T-cell (primary cell): ENCODE measurements around the gene RASSF3. TPM values are rescaled to one million over a fixed set of nuclear protein-coding genes. Genes with fewer than 3 reads are reported as not detected.
A peak's percentile ranks its signal among the peaks of the same experiment; 100 is the strongest.

Experiments used
- ATAC-seq, 4 experiments: fragments of 200-7000 bp in 3 of 4; fragments of 150-1000 bp in 1 of 4; cut with Tn5 transposase; replicated peaks in 1 of 4; 1 replicate in 3 of 4; 2 replicates in 1 of 4; pipeline ENCODE4 v1.10.0; 2021; ENCODE audit warnings: moderate library complexity in 3 of 4, mild to moderate bottlenecking in 2 of 4, moderate number of reproducible peaks in 1 of 4
- CTCF ChIA-PET, 2 donors: fragments of 300-600 bp; sonication (Branson Sonifier 250); formaldehyde crosslinking; loops; one replicate each; lab custom pipeline; 2022; ENCODE audit warnings: antibody characterized with exemption in 2 of 2; lab: Charles Lee
- POLR2A ChIA-PET, 2 donors: fragments of 300-600 bp; sonication (Branson Sonifier 250); formaldehyde crosslinking; loops; one replicate each; lab custom pipeline; 2022; ENCODE audit warnings: antibody characterized with exemption in 2 of 2; lab: Charles Lee
- DNase-seq, 35 experiments: peaks; one replicate each; pipeline versions ENCODE4 v3.0.0 to v3.0.0-alpha.2; 2013 to 2023
- H3K27ac ChIP-seq: one replicate; pipeline ENCODE4 v1.5.1; 2013; ENCODE audit warnings: low read length
- H3K27me3 ChIP-seq, 2 experiments: replicated peaks in 1 of 2; 1 replicate in 1 of 2; 2 replicates in 1 of 2; pipeline versions ENCODE4 v1.6.1 to v1.7.0; 2013; ENCODE audit warnings: low read length in 1 of 2, mixed read lengths in 1 of 2; ENCODE audit not compliant: control insufficient read depth in 2 of 2, insufficient read depth in 2 of 2; ENCODE audit errors: extremely low read depth in 1 of 2
- H3K36me3 ChIP-seq, 2 donors: 1 replicate in 1 of 2; 2 replicates in 1 of 2; pipeline versions ENCODE4 v1.6.1 to v1.7.0; 2013; ENCODE audit warnings: low read length in 1 of 2; ENCODE audit not compliant: control insufficient read depth in 2 of 2, insufficient read depth in 1 of 2; ENCODE audit errors: extremely low read depth in 1 of 2
- H3K4me1 ChIP-seq, 2 experiments: 1 replicate in 1 of 2; 2 replicates in 1 of 2; pipeline versions ENCODE4 v1.6.1 to v1.7.0; 2013; ENCODE audit warnings: low read length in 2 of 2, mixed read lengths in 1 of 2; ENCODE audit not compliant: insufficient read depth in 2 of 2, control insufficient read depth in 1 of 2; ENCODE audit errors: extremely low read depth in 1 of 2
- H3K4me3 ChIP-seq, 2 donors: 1 replicate in 1 of 2; 2 replicates in 1 of 2; pipeline versions ENCODE4 v1.5.1 to v1.7.0; 2013; ENCODE audit warnings: mild to moderate bottlenecking in 2 of 2, low read length in 1 of 2, moderate library complexity in 1 of 2; ENCODE audit not compliant: control insufficient read depth in 1 of 2; ENCODE audit errors: extremely low read depth in 1 of 2
- H3K9me3 ChIP-seq: 2 replicates; pipeline ENCODE4 v1.7.0; 2013
- H3K27ac Mint-ChIP-seq, 2 donors: one replicate each; pipeline ENCODE4 v1.8.0; 2020 to 2021; ENCODE audit warnings: mild to moderate bottlenecking in 2 of 2, mixed read lengths in 2 of 2
- H3K27me3 Mint-ChIP-seq, 2 donors: one replicate each; pipeline ENCODE4 v1.8.0; 2021 to 2022; ENCODE audit warnings: mixed read lengths in 2 of 2
- H3K36me3 Mint-ChIP-seq: one replicate; pipeline ENCODE4 v1.8.0; 2021; ENCODE audit warnings: mixed read lengths
- H3K4me1 Mint-ChIP-seq, 3 donors: one replicate each; pipeline ENCODE4 v1.8.0; 2020 to 2022; ENCODE audit warnings: mixed read lengths in 3 of 3, mild to moderate bottlenecking in 1 of 3
- H3K4me3 Mint-ChIP-seq, 3 donors: one replicate each; pipeline ENCODE4 v1.8.0; 2020 to 2022; ENCODE audit warnings: mild to moderate bottlenecking in 3 of 3, mixed read lengths in 3 of 3, moderate library complexity in 3 of 3
- H3K9me3 Mint-ChIP-seq, 3 donors: one replicate each; pipeline ENCODE4 v1.8.0; 2020 to 2022; ENCODE audit warnings: mixed read lengths in 3 of 3
- WGBS: methylation state at CpG from one replicate; pipeline ENCODE4 v1.1.5; 2013; ENCODE audit warnings: missing lambda C conversion rate; ENCODE audit not compliant: insufficient coverage; 5-methylcytosine and 5-hydroxymethylcytosine counted together
- total RNA-seq, 35 experiments: library from RNA in 6 of 35; stranded (reverse) in 6 of 35; fragments of 120-200 nt in 1 of 35; gene quantifications; one replicate each; pipeline versions ENCODE4 v1.2.1 to v1.2.4 and lab custom pipeline; 2013 to 2026

Gene RASSF3
- total RNA-seq, 5 donors from 2014 or later (not counting 1 experiment from before 2014, with no cell fraction given), result 113 to 167 (median 149) TPM

- ATAC-seq (no peak), DNase-seq (no peak)
- no peaks in the 10 kb centered on the region for H3K27me3 Mint-ChIP-seq
- H3K9me3 ChIP-seq, result no peaks in the 10 kb centered on the region
- H3K4me3 Mint-ChIP-seq, result no peak overlapping the region
- peaks cover 30 to 32% (median 32%) of the 10 kb centered on the region in 3 donors for H3K4me1 Mint-ChIP-seq
- H3K4me3 ChIP-seq, result no peak overlapping the region
- no peaks in the 10 kb centered on the region for H3K27me3 ChIP-seq
- H3K9me3 Mint-ChIP-seq, result no peaks in the 10 kb centered on the region
- H3K27ac Mint-ChIP-seq, result peak overlapping the region; percentile 44 to 80
- WGBS, result no CpG with 5 or more reads among the region's 5 CpGs
- no peak overlapping the region for H3K27ac ChIP-seq
- H3K4me1 ChIP-seq, result peaks cover 16 to 26% of the 10 kb centered on the region in 2 experiments
- H3K36me3 Mint-ChIP-seq, result no peaks in the 10 kb centered on the region
- CTCF ChIA-PET, result interaction anchor here in 1 of 2 donors (0.7 to 1.7 kb wide), 2 partner anchors 15 to 24 kb away, joined by 5 to 6 read pairs; no protein-coding TSS in a partner anchor
- POLR2A ChIA-PET, result interaction anchor here in 1 of 2 donors (0.7 kb wide), 1 partner anchor 64 kb away, joined by 9 read pairs; no protein-coding TSS in a partner anchor
- no peaks in the 10 kb centered on the region for H3K36me3 ChIP-seq
Observed at GRCh38 chr12:64585104-64585503, 25.2 kb upstream of the RASSF3 start.

DNA sequence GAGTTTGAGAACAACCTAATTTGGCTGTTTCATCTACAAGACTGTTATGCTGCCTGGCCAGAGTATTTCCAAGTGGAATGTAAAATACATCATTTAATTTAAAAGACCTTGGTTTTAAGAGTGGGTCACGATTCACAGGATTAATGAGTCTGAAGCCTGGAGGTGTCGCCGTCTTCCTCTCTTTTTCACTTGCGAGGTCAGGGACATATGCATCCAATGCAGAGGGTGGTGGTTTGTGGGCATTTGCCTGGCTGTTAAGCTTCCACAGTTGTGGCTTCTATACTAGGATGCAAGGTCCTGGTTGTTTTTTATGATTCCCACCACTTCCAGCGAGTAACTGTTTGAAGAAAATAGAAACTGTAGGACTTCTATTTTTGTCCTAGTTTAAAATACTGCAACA, 22.8 kb upstream of the RASSF3 start:
- Mint-ChIP-seq H3K9me3 (no peaks in the 10 kb centered on the region), H3K4me1 (peaks cover 23 to 36% (median 26%) of the 10 kb centered on the region in 3 donors), H3K4me3 (no peak overlapping the region), H3K27ac (peak overlapping the region in 1 of 2 donors; percentile 45), H3K36me3 (no peaks in the 10 kb centered on the region), H3K27me3 (no peaks in the 10 kb centered on the region)
- no peak overlapping the region for H3K4me3 ChIP-seq
- no peak for DNase-seq
- H3K36me3 ChIP-seq, result no peaks in the 10 kb centered on the region
- H3K9me3 ChIP-seq, result no peaks in the 10 kb centered on the region
- H3K27ac ChIP-seq, result no peak overlapping the region
- ATAC-seq, result no peak
- ChIA-PET CTCF (no interaction called here), POLR2A (no interaction called here)
- no CpG with 5 or more reads among the region's 5 CpGs for WGBS
- peaks cover 18 to 26% of the 10 kb centered on the region in 2 experiments for H3K4me1 ChIP-seq
- H3K27me3 ChIP-seq, result no peaks in the 10 kb centered on the region

DNA sequence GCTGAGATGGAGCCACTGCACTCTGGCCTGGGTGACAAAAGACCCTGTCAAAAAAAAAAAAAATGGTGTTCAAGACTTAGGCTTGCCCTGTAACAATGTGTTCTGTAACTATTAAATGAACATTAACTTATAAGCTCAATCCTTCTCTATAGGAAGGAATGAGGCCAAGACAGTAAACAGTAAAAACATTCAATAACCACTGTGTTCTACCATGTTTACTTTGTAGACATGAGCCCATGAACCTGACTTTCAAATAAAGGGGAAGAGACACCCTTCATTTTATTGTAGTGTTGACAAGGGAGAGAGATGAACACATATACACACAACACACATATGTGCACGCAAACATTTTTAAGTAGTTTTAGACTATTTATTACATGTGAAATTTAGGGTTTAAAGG, 20.1 kb upstream of the RASSF3 start:
- Mint-ChIP-seq H3K9me3 (no peaks in the 10 kb centered on the region), H3K4me3 (no peak overlapping the region), H3K27ac (no peak overlapping the region), H3K4me1 (peaks cover 2 to 14% (median 7%) of the 10 kb centered on the region in 3 donors), H3K27me3 (no peaks in the 10 kb centered on the region), H3K36me3 (no peaks in the 10 kb centered on the region)
- Histone ChIP-seq H3K27me3 (no peaks in the 10 kb centered on the region), H3K9me3 (no peaks in the 10 kb centered on the region), H3K4me1 (peaks cover 3 to 4% of the 10 kb centered on the region in 2 experiments), H3K4me3 (no peak overlapping the region), H3K27ac (no peak overlapping the region), H3K36me3 (no peaks in the 10 kb centered on the region)
- ATAC-seq, result no peak
- CTCF ChIA-PET, result interaction anchor here in 1 of 2 donors (0.7 to 1.4 kb wide), 2 partner anchors 18 to 108 kb away, joined by 3 to 4 read pairs; no protein-coding TSS in a partner anchor
- no CpG with 5 or more reads among the region's 1 CpG for WGBS
- no peak for DNase-seq
- POLR2A ChIA-PET, result no interaction called here

- Mint-ChIP-seq H3K36me3 (no peaks in the 10 kb centered on the region), H3K9me3 (no peaks in the 10 kb centered on the region), H3K27ac (peak overlapping the region; percentile 73 to 74), H3K27me3 (no peaks in the 10 kb centered on the region), H3K4me3 (peak overlapping the region in 1 of 3 donors; percentile 32), H3K4me1 (peaks cover 47 to 49% (median 49%) of the 10 kb centered on the region in 3 donors)
- no peaks in the 10 kb centered on the region for H3K9me3 ChIP-seq
- WGBS, result 100% methylated on average over 2 of the region's 6 CpGs
- no peaks in the 10 kb centered on the region for H3K36me3 ChIP-seq
- CTCF ChIA-PET, result interaction anchor here in 1 of 2 donors (1.5 kb wide), 1 partner anchor 47 kb away, joined by 5 read pairs; no protein-coding TSS in a partner anchor
- peaks cover 26 to 28% of the 10 kb centered on the region in 2 experiments for H3K4me1 ChIP-seq
- POLR2A ChIA-PET, result interaction anchor here in 1 of 2 donors (0.6 kb wide), 1 partner anchor 583 kb away, joined by 4 read pairs; no protein-coding TSS in a partner anchor
- H3K27ac ChIP-seq, result no peak overlapping the region
- no peaks in the 10 kb centered on the region for H3K27me3 ChIP-seq
- no peak for DNase-seq
- H3K4me3 ChIP-seq, result no peak overlapping the region
- no peak for ATAC-seq
Observed at GRCh38 chr12:64595863-64596793, 14.2 kb upstream of the RASSF3 start.

DNA sequence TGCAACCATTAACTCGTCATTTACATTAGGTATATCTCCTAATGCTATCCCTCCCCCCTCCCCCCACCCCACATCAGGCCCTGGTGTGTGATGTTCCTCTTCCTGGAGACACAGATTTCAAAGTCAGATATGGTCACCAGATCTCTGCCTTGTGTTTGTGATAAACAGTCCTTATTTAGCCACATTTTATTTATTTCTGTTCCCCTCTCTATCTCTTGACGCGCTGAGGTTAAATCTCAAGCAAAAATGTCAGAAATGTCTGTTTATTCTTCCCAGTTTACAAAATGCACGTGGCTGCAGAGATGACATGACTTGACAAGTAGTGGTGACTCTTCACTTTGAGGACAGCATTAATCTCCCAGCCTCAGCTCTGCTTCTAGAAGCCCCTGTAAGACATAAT, 11.5 kb upstream of the RASSF3 start:
- Histone ChIP-seq H3K36me3 (no peaks in the 10 kb centered on the region), H3K27me3 (no peaks in the 10 kb centered on the region), H3K4me3 (no peak overlapping the region), H3K9me3 (no peaks in the 10 kb centered on the region), H3K4me1 (peaks cover 26 to 28% of the 10 kb centered on the region in 2 experiments), H3K27ac (no peak overlapping the region)
- H3K4me1 Mint-ChIP-seq, result peaks cover 47 to 49% (median 49%) of the 10 kb centered on the region in 3 donors
- POLR2A ChIA-PET, result interaction anchor here (0.7 to 1.0 kb wide), 2 partner anchors 9 to 98 kb away, joined by 3 read pairs; no protein-coding TSS in a partner anchor
- ATAC-seq (peak; percentile 8 to 29 (median 18)), DNase-seq (no peak)
- no peaks in the 10 kb centered on the region for H3K36me3 Mint-ChIP-seq
- no CpG with 5 or more reads among the region's 4 CpGs for WGBS
- peak overlapping the region in 1 of 2 donors; percentile 1 for H3K27ac Mint-ChIP-seq
- H3K4me3 Mint-ChIP-seq, result peak overlapping the region in 2 of 3 donors; percentile 67 to 72
- CTCF ChIA-PET, result interaction anchor here in 1 of 2 donors (1.4 kb wide), 1 partner anchor 49 kb away, joined by 3 read pairs; no protein-coding TSS in a partner anchor
- no peaks in the 10 kb centered on the region for H3K9me3 Mint-ChIP-seq
- H3K27me3 Mint-ChIP-seq, result no peaks in the 10 kb centered on the region

- H3K27ac Mint-ChIP-seq, result peak overlapping the region; percentile 28 to 36
- DNase-seq (no peak), ATAC-seq (no peak)
- peaks cover 26 to 27% of the 10 kb centered on the region in 2 experiments for H3K4me1 ChIP-seq
- no CpG with 5 or more reads among the region's 2 CpGs for WGBS
- no peaks in the 10 kb centered on the region for H3K27me3 Mint-ChIP-seq
- H3K4me3 Mint-ChIP-seq, result peak overlapping the region in 2 of 3 donors; percentile 6 to 72
- H3K27ac ChIP-seq, result no peak overlapping the region
- peaks cover 44 to 48% (median 45%) of the 10 kb centered on the region in 3 donors for H3K4me1 Mint-ChIP-seq
- POLR2A ChIA-PET, result interaction anchor here in 1 of 2 donors (0.6 kb wide), 1 partner anchor 69 kb away, joined by 4 read pairs; no protein-coding TSS in a partner anchor
- H3K27me3 ChIP-seq, result no peaks in the 10 kb centered on the region
- CTCF ChIA-PET, result interaction anchor here in 1 of 2 donors (0.6 kb wide), 1 partner anchor 133 kb away, joined by 3 read pairs; no protein-coding TSS in a partner anchor
- H3K4me3 ChIP-seq, result no peak overlapping the region
- H3K36me3 ChIP-seq, result no peaks in the 10 kb centered on the region
- H3K36me3 Mint-ChIP-seq, result no peaks in the 10 kb centered on the region
- H3K9me3 ChIP-seq, result no peaks in the 10 kb centered on the region
- no peaks in the 10 kb centered on the region for H3K9me3 Mint-ChIP-seq
Observed at GRCh38 chr12:64600164-64600561, 10.1 kb upstream of the RASSF3 start.
